HepG2 (cell line): ENCODE data around the gene LZTS2. TPM values are rescaled to one million over a fixed set of nuclear protein-coding genes. Genes with fewer than 3 reads are reported as not detected.

Experiments
- EHMT2 ChIP-seq: fragments of 200-600 bp; sonication (generic); IDR thresholded peaks from 2 replicates; pipeline ENCODE4 v1.7.0; 2017; ENCODE audit warnings: antibody characterized with exemption, low read depth, low read length, borderline replicate concordance
- NFATC3 ChIP-seq: sonication (generic); formaldehyde crosslinking; IDR thresholded peaks from 2 replicates; pipeline ENCODE4 v1.5.1; 2020; ENCODE audit warnings: mild to moderate bottlenecking, missing genetic modification reagents
- ZNF292 ChIP-seq: sonication (generic); formaldehyde crosslinking; IDR thresholded peaks from 2 replicates; pipeline ENCODE4 v1.8.1; 2022; ENCODE audit warnings: mild to moderate bottlenecking, low read depth, missing genetic modification reagents, borderline replicate concordance
- ZNF569 ChIP-seq: sonication (generic); formaldehyde crosslinking; IDR thresholded peaks from 2 replicates; pipeline ENCODE4 v1.5.0; 2020; ENCODE audit warnings: mild to moderate bottlenecking, missing genetic modification reagents, moderate library complexity, borderline replicate concordance
- ZZZ3 ChIP-seq: sonication (generic); formaldehyde crosslinking; IDR thresholded peaks from 2 replicates; pipeline ENCODE4 v1.4.0; 2020; ENCODE audit warnings: missing genetic modification reagents, mild to moderate bottlenecking, borderline replicate concordance
- polyA plus RNA-seq, 8 experiments: library from polyadenylated mRNA; depleted of rRNA in 3 of 8; stranded (reverse) in 7 of 8; unstranded in 1 of 8; fragments of >200 nt; fragmentation: Illumina TruSeq in 4 of 8; extraction: Trizol in 4 of 8; gene quantifications; 2 replicates each; pipeline versions ENCODE4 v1.2.1 to v1.2.3, GENCODE V29; 2011 to 2016; ENCODE audit warnings: low read depth in 4 of 8, missing spikeins in 1 of 8, mixed read lengths in 1 of 8; ENCODE audit not compliant: insufficient read depth in 1 of 8
- total RNA-seq, 5 experiments: library from RNA; depleted of rRNA; stranded (reverse); fragments of >200 nt; fragmentation: Illumina TruSeq; extraction: Trizol; gene quantifications; 2 replicates each; pipeline ENCODE4 v1.2.3, GENCODE V29; 2016; ENCODE audit warnings: low read depth in 1 of 5
- TF ChIP-seq, protein P1 (sequence below): sonication (generic); formaldehyde crosslinking; IDR thresholded peaks from one replicate; pipeline ENCODE4 v1.5.1; 2020; ENCODE audit warnings: mild to moderate bottlenecking, missing genetic modification reagents; ENCODE audit errors: not compliant biosample characterization
- TF ChIP-seq, protein P2 (sequence below): sonication (generic); formaldehyde crosslinking; IDR thresholded peaks from 2 replicates; pipeline ENCODE4 v1.5.0; 2020; ENCODE audit warnings: missing genetic modification reagents
- TF ChIP-seq, protein P3 (sequence below): sonication (generic); formaldehyde crosslinking; IDR thresholded peaks from 2 replicates; pipeline ENCODE4 v1.4.0; 2020; ENCODE audit warnings: missing genetic modification reagents
- TF ChIP-seq, protein P4 (sequence below): sonication (generic); formaldehyde crosslinking; IDR thresholded peaks from 2 replicates; pipeline ENCODE4 v1.4.0; 2020; ENCODE audit warnings: missing genetic modification reagents

The LZTS2 gene
- total and polyA plus RNA-seq, 2 of the 13 experiments (the other 11 are each of a cell fraction or from before 2014, with no cell fraction given) = 43.6 to 65.6 TPM

DNA sequence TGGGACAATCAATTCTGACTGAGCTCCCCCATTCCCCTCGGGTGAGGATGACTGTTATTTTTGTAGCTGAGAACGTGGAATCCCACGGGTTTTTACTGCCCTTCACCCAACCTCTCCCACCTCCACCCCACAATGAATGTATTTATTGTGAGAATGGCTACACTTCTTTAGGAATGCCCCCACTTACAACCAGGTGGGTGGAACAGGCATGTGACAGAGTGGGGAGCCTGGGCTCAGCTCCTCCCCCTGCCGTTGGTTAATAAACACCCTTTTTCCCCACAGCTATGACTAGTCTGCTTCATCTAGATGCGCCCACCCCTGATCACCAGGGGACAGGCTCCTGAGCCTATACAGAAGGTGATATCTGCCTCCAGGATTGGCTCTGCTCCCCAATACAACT lies 14.3 kb upstream of the LZTS2 start (continued):
- TF ChIP-seq, protein P1, sequence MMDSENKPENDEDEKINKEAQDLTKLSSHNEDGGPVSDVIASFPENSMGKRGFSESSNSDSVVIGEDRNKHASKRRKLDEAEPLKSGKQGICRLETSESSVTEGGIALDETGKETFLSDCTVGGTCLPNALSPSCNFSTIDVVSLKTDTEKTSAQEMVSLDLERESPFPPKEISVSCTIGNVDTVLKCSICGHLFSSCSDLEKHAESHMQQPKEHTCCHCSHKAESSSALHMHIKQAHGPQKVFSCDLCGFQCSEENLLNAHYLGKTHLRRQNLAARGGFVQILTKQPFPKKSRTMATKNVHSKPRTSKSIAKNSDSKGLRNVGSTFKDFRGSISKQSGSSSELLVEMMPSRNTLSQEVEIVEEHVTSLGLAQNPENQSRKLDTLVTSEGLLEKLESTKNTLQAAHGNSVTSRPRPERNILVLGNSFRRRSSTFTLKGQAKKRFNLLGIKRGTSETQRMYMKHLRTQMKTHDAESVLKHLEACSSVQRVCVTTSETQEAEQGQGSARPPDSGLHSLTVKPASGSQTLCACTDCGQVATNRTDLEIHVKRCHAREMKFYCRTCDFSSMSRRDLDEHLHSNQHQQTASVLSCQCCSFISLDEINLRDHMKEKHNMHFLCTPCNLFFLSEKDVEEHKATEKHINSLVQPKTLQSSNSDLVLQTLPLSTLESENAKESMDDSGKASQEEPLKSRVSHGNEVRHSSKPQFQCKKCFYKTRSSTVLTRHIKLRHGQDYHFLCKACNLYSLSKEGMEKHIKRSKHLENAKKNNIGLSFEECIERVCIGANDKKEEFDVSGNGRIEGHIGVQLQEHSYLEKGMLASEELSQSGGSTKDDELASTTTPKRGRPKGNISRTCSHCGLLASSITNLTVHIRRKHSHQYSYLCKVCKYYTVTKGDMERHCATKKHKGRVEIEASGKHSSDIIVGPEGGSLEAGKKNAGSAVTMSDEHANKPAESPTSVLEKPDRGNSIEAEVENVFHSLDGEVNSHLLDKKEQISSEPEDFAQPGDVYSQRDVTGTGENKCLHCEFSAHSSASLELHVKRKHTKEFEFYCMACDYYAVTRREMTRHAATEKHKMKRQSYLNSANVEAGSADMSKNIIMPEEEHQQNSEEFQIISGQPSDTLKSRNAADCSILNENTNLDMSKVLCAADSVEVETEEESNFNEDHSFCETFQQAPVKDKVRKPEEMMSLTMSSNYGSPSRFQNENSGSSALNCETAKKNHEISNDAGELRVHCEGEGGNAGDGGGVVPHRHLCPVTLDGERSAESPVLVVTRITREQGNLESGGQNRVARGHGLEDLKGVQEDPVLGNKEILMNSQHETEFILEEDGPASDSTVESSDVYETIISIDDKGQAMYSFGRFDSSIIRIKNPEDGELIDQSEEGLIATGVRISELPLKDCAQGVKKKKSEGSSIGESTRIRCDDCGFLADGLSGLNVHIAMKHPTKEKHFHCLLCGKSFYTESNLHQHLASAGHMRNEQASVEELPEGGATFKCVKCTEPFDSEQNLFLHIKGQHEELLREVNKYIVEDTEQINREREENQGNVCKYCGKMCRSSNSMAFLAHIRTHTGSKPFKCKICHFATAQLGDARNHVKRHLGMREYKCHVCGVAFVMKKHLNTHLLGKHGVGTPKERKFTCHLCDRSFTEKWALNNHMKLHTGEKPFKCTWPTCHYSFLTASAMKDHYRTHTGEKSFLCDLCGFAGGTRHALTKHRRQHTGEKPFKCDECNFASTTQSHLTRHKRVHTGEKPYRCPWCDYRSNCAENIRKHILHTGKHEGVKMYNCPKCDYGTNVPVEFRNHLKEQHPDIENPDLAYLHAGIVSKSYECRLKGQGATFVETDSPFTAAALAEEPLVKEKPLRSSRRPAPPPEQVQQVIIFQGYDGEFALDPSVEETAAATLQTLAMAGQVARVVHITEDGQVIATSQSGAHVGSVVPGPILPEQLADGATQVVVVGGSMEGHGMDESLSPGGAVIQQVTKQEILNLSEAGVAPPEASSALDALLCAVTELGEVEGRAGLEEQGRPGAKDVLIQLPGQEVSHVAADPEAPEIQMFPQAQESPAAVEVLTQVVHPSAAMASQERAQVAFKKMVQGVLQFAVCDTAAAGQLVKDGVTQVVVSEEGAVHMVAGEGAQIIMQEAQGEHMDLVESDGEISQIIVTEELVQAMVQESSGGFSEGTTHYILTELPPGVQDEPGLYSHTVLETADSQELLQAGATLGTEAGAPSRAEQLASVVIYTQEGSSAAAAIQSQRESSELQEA (CRISPR knock-in tag) = no peak
- TF ChIP-seq, protein P2, sequence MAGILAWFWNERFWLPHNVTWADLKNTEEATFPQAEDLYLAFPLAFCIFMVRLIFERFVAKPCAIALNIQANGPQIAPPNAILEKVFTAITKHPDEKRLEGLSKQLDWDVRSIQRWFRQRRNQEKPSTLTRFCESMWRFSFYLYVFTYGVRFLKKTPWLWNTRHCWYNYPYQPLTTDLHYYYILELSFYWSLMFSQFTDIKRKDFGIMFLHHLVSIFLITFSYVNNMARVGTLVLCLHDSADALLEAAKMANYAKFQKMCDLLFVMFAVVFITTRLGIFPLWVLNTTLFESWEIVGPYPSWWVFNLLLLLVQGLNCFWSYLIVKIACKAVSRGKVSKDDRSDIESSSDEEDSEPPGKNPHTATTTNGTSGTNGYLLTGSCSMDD (CRISPR knock-in tag) = no peak
- TF ChIP-seq, protein P3, sequence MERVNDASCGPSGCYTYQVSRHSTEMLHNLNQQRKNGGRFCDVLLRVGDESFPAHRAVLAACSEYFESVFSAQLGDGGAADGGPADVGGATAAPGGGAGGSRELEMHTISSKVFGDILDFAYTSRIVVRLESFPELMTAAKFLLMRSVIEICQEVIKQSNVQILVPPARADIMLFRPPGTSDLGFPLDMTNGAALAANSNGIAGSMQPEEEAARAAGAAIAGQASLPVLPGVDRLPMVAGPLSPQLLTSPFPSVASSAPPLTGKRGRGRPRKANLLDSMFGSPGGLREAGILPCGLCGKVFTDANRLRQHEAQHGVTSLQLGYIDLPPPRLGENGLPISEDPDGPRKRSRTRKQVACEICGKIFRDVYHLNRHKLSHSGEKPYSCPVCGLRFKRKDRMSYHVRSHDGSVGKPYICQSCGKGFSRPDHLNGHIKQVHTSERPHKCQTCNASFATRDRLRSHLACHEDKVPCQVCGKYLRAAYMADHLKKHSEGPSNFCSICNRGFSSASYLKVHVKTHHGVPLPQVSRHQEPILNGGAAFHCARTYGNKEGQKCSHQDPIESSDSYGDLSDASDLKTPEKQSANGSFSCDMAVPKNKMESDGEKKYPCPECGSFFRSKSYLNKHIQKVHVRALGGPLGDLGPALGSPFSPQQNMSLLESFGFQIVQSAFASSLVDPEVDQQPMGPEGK = peak; percentile 64
- no peak for TF ChIP-seq EHMT2
- no peak for TF ChIP-seq ZNF569 (CRISPR knock-in tag)
- no peak for TF ChIP-seq ZZZ3
- no peak for TF ChIP-seq ZNF292 (CRISPR knock-in tag)
- TF ChIP-seq NFATC3 (CRISPR knock-in tag) = no peak
- TF ChIP-seq, protein P4, sequence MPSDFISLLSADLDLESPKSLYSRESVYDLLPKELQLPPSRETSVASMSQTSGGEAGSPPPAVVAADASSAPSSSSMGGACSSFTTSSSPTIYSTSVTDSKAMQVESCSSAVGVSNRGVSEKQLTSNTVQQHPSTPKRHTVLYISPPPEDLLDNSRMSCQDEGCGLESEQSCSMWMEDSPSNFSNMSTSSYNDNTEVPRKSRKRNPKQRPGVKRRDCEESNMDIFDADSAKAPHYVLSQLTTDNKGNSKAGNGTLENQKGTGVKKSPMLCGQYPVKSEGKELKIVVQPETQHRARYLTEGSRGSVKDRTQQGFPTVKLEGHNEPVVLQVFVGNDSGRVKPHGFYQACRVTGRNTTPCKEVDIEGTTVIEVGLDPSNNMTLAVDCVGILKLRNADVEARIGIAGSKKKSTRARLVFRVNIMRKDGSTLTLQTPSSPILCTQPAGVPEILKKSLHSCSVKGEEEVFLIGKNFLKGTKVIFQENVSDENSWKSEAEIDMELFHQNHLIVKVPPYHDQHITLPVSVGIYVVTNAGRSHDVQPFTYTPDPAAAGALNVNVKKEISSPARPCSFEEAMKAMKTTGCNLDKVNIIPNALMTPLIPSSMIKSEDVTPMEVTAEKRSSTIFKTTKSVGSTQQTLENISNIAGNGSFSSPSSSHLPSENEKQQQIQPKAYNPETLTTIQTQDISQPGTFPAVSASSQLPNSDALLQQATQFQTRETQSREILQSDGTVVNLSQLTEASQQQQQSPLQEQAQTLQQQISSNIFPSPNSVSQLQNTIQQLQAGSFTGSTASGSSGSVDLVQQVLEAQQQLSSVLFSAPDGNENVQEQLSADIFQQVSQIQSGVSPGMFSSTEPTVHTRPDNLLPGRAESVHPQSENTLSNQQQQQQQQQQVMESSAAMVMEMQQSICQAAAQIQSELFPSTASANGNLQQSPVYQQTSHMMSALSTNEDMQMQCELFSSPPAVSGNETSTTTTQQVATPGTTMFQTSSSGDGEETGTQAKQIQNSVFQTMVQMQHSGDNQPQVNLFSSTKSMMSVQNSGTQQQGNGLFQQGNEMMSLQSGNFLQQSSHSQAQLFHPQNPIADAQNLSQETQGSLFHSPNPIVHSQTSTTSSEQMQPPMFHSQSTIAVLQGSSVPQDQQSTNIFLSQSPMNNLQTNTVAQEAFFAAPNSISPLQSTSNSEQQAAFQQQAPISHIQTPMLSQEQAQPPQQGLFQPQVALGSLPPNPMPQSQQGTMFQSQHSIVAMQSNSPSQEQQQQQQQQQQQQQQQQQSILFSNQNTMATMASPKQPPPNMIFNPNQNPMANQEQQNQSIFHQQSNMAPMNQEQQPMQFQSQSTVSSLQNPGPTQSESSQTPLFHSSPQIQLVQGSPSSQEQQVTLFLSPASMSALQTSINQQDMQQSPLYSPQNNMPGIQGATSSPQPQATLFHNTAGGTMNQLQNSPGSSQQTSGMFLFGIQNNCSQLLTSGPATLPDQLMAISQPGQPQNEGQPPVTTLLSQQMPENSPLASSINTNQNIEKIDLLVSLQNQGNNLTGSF (CRISPR knock-in tag) = no peak
